Embryonic facial prominence (tissue), 1 donor: ENCODE measurements around the gene RBPJ.
A peak's percentile ranks its signal among the peaks of the same experiment; 100 is the strongest.

Experiments used
- DNase-seq: peaks from one replicate; pipeline ENCODE4 v3.0.0-alpha.2; 2016; ENCODE audit errors: extremely low spot score

RBPJ gene

DNA sequence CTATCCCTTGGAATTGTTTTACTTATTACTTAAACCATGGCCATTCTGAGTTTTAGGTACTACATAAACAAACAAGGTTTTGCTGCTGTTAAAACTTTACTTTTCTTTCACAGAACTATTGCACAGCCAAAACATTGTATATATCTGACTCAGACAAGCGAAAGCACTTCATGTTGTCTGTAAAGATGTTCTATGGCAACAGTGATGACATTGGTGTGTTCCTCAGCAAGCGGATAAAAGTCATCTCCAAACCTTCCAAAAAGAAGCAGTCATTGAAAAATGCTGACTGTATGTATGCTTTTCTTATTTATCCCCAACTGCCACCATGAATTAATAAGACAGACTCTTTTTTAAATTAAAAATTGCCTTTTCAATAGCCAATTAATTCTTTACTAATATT is 99.6 kb downstream of the RBPJ start:
- no peak for DNase-seq

DNA sequence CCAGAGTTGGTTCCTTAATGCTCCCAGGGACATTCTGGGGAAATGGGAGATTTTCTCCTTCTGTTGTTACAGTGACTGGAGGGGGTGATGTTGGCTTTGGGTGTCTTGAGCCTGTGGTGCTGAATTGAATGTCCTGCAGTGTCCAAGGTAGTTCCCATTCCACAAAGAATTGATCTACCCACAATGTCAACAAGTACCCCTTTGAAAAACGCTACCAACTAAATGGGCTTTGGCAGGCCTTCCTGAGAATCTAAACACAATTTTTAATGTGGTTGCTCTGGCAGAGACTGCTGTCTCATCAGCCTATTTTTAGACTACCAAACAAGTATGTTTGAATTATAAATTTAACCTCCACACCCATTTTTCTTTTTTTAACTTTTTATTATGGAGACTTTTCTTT is 100.1 kb downstream of the RBPJ start:
- DNase-seq = no peak

DNA sequence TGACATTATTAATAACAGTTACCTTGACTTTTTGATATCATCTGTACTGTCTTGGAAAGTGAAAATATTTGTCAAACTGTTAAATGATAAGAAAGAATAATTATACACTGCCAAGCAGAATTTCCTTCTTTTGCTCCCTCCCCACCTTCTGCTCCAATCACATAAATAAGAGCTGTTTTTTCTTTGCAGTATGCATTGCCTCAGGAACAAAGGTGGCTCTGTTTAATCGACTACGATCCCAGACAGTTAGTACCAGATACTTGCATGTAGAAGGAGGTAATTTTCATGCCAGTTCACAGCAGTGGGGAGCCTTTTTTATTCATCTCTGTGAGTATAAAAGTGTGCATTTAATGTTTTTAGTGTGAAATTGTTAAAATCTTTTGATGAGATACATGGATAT is 103.3 kb downstream of the RBPJ start:
- no peak for DNase-seq

DNA sequence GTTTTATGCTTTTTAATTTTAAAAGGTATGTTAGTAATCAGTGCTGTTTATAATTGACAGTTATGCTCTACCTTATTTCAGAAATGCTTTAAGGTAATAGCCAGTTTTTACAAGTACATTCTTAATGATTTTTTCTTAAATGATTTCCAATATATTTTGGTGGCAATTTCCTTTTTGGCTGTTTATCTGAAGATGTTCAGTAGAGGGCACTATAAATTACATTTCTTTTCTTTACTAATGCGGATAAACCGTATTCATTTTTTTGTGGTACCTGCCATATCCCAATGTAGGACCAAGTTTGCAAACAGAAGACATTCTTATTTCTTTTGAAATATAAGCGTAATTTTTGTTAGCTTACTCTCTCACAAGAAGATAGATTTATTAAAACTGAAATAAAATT is 104.0 kb downstream of the RBPJ start:
- no peak for DNase-seq

DNA sequence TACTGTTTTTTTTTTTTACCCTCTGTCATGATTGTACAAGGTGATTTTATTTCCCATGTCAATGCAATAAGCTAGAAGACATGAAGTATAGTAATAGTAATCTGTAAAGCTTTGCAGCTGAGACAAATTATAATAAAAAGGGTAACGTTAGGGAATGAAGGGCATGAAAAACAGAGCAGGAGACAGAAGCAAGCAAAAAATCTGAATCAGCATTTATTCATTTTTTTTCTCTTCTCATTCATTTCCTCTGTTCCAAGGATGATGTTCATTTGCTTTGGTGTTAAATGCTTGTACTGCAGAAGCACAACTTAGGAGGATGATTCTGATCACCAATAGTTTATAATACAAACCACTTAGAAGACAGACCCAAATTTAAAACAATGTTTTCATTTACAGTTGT is 105.1 kb downstream of the RBPJ start:
- no peak for DNase-seq

DNA sequence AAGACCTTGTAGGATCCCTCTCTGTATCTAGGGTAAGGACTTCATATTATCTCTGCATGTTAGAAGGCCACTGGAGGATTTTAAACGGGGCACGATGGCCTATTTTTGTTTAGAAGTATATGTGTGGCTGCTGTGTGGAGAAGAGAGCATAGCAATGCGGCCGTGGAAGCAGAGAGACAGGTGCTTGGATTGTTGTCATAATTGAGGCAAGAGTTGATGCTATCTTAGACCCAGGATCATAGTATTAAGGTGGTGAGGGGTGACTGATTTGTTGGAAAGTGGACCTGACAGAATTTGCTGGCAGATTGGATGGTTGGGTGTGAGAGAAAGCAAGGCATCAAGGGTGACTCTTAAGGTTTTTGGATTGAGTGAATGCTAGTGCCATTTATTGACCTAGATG is 106.1 kb downstream of the RBPJ start:
- DNase-seq = no peak

DNA sequence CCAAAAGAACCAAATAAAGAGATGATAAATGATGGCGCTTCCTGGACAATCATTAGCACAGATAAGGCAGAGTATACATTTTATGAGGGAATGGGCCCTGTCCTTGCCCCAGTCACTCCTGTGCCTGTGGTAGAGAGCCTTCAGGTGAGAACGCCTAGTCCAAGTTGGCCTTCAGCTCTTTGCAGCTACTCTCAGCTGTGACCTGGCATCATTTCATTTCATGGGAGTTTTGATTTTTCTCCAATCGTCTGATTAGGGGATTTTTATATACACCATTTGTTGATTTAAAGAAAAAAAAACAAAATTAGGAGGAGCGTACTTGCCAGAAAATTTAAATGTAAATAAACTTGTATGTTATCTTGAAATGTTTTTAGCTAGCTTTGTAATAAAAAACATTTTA is 109.1 kb downstream of the RBPJ start:
- no peak for DNase-seq

DNA sequence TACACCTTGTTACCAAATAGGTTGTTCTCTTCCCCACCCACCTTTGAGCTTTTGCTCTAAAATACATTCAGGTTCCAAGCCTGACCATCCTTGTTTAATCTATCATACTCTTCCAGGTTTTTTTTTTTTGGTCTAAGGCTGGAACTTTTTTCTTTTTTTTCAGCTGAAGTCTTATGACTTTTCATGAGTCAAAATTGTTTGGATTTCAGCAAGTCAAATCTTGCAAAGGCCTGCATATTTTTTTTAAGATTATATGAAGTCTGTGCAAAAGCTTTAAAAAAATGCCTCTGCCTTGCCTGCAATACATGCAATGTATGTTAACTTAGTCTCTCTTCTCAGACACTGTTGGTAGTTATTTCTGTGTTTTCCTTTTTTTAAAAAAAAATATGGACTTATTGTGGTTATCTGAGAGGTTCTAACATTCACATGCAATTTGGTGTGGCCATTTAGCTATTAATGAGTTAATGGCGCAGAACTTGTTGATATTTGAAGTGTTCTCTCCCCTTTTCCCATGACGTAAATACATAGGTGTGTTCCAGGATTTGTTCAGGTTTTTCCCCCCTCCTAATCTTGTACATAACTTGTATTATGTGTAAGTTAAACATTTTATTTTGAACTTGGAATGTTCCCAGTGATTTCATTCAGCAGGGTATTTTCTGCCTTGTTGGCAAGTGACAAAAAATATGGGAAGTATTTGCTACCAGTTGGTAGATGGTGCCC is 110.8 kb downstream of the RBPJ start:
- no peak for DNase-seq

DNA sequence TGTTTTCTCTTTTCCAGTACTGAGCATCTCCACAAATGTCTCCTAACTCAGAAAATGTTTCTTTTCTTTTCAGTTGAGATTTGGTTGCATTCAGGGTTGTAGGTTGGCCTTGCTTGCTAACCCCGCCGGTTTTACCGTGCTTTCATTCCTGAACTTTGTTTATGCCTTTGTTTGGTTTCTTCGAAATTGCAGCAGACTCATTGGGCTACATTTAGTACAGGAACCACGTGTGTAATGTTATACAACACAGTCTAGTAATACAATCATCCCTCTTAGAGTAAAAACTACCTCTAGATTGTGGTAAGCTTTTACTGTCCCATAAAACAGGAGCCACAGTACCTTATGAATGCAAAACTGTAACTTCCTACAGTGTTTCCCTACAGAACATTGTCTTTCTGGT is 111.6 kb downstream of the RBPJ start:
- no peak for DNase-seq

DNA sequence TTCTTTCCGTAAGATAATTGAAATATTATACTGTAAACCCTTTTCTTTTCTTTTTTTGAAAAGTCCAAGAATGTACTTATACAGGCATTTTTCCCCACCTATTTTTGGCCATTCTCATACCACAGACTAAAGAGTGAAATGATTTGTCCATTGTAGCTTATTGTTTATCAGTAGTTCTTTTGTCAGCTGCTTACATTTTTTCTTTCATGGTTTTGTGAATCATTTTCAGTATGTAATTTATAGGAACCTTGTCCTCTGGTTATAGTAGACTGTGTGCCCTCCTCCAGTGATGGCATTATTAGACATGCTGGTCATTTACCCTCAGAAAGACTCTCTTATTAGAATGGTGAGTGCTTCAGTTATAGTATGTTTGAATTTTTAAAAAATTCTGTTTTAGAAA is 112.7 kb downstream of the RBPJ start:
- DNase-seq = no peak

DNA sequence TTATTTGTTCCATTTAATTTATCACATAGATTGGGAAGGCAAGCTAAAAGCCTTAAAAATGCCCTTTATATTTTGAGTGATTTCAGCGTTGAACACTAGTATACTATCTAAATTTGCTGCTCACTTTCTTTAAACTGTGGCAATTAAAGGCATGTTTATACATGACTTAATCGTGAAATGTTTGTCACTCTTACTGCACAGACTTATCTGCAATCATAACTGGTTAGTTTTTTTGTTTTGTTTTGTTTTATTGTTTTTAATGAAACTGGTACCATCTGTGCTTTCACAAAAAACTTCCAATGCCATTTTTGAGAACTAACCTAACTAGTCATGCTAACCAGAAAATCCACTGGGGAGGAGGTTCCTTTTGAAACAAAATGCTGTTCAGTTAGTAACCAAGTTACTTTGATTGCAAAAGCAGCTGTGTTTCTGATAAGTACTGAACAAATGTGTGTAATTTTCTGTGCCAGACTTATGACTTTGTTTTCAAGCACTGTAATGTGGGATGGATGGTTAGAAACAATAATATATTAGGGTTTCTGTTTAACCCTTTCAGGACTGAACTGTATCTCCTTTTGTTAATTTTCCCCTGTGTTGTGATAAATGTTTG is 113.3 kb downstream of the RBPJ start:
- DNase-seq = no peak

DNA sequence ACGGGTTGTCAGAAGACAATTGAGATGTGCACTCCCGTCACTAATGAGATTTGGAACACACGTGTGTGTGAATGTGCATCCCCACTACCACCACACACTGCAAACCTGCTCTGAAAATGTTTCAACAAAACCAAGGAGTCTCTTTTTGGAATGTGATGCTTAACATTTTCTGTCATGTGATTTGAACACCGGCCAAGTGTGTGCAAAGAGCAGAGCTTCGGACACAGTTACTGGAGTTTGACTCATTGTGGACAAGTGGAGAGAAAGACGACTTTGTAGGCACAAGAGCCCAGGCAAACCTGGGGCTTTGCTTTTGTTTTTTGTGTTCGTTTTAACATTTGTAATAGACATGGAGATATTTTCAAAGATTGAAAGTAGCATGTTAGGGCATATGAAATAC is 120.3 kb downstream of the RBPJ start:
- no peak for DNase-seq

DNA sequence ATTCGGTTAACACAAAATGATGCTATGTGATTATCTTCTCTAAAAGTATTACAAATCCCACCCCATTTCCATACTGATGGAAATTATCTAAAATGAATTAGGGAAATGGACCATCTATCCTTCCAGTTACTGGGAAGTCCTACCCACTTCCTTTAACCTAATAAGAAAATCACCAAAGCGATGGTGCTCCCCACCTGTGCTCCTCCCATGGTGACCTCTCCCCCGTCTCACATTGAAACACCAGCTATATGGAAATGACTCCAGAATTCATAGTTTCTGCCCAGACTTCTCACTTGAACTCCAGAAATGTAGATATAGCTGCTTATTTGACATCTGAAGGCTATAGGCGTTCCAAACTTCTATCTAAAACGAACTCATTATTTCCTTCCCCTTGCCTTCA is 121.0 kb downstream of the RBPJ start:
- no peak for DNase-seq

DNA sequence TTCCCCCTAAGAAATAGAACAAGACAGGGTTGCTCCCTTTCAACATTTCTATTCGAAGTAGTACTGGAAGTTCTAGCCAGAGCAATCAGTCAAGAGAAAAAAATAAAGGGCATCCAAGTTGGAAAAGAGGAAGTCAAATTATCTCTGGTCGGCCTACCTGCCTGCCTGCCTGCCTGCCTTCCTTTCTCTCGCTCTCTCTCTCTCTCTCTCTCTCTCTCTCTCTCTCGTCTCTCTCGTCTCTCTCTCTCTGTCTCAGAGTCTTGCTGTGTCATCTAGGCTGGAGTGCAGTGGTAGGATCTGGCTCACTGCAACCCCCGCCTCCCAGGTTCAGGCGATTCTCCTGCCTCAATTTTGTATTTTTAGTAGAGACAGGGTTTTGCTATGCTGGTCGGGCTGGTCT is 126.6 kb downstream of the RBPJ start:
- DNase-seq = no peak

DNA sequence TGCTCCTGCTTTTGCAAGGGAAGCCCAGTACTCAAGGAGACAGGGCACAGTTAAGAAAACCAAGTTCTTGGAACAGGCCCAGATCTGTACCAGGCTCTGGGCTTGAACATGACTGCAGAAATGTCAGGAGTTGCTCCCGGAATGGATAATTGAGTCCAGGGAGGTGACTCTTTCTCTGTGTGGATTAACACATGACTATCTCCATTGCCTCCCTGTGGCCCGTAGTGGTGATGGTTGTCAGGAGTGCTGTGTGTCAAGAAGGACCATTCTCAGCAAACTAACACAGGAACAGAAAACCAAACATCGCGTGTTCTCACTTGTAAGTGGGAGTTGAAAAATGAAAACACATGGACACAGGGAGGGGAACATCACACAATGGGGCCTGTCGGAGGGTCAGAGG is 129.6 kb downstream of the RBPJ start:
- DNase-seq = no peak

DNA sequence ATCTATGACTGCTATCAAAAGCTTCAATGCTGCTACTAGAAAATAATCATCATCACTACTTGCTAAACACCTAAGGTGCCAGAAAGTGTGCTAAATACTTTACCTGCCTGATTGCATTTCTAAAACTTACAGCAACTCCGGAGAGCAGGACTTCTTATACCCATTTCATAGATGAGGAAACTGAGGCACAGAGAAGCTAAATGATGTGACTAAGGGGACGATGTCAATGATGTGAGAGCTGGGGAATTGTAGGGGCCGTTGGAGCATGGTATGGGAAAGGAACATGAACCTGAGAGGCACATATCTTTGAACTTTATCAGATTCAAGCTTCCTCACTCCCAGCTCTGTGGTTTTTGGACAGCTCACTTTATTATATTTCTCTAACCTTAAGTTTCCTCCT is 130.8 kb downstream of the RBPJ start:
- DNase-seq = no peak

DNA sequence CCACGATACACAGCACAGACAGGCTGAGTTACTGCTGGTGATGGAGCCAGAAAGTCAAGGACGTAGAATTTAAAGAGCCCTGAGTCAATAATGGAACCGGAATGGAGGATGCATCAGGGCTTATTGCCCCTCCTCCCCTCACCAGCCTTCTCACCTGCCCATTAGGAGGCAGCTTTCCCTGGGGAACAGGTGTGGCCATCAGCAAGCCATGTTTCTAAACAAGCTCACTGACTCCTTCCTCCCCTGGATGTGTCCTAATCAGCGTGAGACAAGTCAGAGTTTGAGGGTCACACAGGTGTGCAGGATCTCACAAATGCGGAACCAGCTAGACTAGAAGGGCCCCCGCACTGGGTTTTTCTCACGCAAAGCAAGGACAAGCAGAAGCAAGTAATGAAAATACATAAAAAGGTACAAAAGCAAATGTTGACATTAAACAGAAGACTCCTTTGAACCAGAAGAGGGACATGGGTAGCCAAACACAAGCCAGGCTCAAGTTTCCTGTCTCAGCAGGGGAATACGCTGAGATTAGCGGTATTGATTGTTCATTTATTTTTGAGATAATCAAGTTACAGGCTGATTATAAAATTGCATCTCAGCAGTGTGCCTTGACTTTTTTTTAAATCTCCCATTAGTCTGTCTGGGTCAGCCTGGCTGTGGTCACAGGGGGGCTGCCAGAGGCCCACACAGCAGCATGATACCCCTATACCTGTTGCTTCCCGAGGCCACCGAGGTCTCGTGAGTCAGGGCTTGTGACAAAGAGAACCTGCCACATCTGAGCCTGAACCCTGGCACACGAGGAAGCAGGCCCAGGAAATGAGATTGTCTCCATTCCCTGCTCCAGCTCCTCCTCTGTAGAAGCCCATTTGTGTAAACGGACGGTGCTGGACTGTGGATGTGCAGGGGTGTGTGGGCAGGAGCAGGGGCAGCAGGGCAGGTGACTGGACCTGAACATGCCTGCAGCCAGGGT is 132.0 kb downstream of the RBPJ start:
- DNase-seq = no peak

DNA sequence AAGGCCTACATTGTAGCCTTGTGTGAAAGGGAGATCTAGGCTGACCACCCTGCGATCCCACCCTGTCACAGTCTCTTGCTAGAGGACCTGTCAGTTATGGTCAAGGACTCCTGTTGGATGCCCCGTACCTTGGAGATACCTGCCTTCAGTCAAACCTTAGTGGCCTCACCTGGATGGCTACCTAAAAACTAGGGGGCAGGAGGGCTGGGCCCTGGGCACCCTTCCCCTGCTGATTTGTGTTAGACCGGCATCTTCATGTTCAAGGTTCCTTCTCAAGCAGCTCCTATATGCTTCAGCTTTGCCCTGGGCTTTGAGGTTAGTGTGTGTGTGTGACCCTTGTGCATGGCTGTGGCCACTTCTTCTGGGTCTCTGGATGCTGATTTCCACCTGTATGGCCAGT is 134.1 kb downstream of the RBPJ start:
- DNase-seq = no peak

DNA sequence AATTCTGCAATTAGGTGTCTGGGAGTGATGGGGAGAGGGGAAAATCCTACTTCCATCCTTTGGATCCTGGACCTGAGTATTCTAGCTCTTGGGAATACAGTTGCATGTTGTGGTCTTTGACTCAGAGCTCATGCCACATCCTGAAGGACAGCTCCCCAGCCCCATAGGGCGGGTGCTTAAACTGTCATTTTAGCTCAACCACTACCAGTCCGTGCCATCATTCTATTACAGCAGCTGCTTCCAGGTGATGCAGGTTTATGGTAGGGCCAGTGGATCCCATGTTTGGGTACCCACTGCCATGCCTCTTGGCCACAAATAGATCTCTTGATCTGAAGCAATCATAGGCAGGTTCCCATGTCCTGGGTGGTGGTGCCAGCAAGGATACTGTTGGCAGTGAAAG is 134.8 kb downstream of the RBPJ start:
- DNase-seq = no peak

DNA sequence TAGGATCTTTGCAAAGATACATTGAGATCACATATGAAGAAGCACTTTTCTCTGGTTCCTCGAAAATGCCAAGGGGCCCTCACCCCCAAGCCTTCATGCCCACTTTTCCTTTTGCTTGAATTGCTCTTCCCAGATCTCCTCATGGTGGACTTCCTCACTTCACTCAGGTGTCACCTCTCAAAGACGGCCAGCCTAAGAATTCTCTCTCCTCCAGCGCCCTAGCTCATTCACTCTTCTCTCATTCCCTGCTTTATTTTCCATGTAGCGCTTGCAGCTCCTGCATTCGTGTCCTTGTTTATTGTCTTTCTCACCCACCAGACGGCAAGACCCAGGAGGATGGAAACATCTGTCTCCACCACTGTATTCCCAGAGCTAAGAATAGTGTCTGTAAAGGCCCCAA is 136.6 kb downstream of the RBPJ start:
- DNase-seq = no peak

DNA sequence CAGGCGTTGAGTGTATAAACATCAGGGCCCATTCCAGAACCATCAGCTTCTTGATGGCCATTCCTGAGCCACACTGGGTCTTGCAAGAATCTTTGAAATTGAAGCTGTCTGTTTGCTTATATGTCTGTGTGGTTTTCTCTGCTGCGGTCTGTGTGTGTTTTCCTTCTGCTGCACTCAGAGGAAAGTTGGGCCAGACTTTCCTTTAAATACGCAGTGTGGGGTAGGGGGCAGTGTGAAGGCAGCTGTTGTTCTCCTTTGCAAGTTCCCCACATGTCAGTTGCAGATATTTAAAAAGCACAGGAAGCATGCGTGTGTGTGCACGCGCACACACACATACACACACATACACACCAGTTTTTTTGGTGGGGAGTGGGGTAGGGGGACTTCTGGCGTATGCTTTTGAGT is 137.3 kb downstream of the RBPJ start:
- peak; percentile 22 for DNase-seq

DNA sequence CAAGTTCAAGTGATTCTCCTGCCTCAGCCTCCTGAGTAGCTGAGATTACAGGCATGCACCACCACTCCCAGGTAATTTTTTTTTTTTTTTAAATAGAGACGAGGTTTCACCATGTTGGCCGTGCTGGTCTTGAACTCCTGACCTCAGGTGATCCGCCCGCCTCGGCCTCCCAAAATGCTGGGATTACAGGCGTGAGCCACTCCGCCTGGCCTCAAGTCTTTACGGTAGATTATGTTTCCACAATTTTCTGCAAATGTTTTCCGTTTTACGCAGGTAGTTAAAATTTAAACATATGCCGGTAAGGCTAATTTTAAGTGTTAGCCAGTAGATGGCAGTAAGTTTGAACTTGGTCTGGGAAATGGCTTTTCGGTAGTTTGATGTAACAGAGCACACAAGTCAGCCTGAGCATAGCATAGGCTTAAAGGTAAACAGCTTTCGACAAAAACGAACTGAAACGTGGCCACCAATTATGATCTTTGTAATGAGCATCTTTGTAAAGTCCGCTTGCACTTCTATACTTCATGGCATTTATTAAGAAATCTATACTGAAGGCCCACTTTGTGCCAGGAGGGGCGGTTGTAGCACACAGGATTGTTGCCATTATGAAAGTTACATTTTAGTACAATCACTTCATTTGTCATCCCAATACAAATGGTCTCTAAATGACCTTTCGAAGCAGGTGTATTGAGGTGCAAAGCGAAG is 138.4 kb downstream of the RBPJ start:
- DNase-seq = peak; percentile 59
